HepG2 (cell line): ENCODE data around the gene ASB3. TPM values are rescaled to one million over a fixed set of nuclear protein-coding genes. Genes with fewer than 3 reads are reported as not detected.

Source experiments
- ATF6 ChIP-seq: sonication (generic); formaldehyde crosslinking; conservative IDR thresholded peaks from 2 replicates; pipeline ENCODE4 v1.4.0; 2020; ENCODE audit warnings: missing genetic modification reagents
- SRSF1 ChIP-seq: fragments of 200-400 bp; formaldehyde crosslinking; optimal IDR thresholded peaks from 2 replicates; pipeline ENCODE3; 2017; ENCODE audit warnings: mild to moderate bottlenecking, low read depth, low read length, moderate library complexity
- ZBTB40 ChIP-seq, 2 experiments: fragments of 450-650 bp in 1 of 2; sonication (generic) in 1 of 2; formaldehyde crosslinking in 1 of 2; IDR thresholded peaks; 2 replicates each; pipeline versions ENCODE4 v1.6.1 to v1.8.0; 2016 to 2022; ENCODE audit warnings: antibody characterized with exemption in 1 of 2, mild to moderate bottlenecking in 1 of 2, missing genetic modification reagents in 1 of 2
- ZMYM4 ChIP-seq: sonication (generic); formaldehyde crosslinking; IDR thresholded peaks from 2 replicates; pipeline ENCODE4 v1.8.1; 2023; ENCODE audit warnings: mild to moderate bottlenecking, missing genetic modification reagents
- ZNF616 ChIP-seq: sonication (generic); formaldehyde crosslinking; IDR thresholded peaks from 2 replicates; pipeline ENCODE4 v1.5.0; 2020; ENCODE audit warnings: low read depth, mild to moderate bottlenecking, missing genetic modification reagents
- ZNF841 ChIP-seq: sonication (generic); formaldehyde crosslinking; IDR thresholded peaks from 2 replicates; pipeline ENCODE4 v1.8.1; 2023; ENCODE audit warnings: missing genetic modification reagents, borderline replicate concordance
- polyA plus RNA-seq, 8 experiments: library from polyadenylated mRNA; depleted of rRNA in 3 of 8; stranded (reverse) in 7 of 8; unstranded in 1 of 8; fragments of >200 nt; fragmentation: Illumina TruSeq in 4 of 8; extraction: Trizol in 4 of 8; gene quantifications; 2 replicates each; pipeline versions ENCODE4 v1.2.1 to v1.2.3, GENCODE V29; 2011 to 2016; ENCODE audit warnings: low read depth in 4 of 8, missing spikeins in 1 of 8, mixed read lengths in 1 of 8; ENCODE audit not compliant: insufficient read depth in 1 of 8
- total RNA-seq, 5 experiments: library from RNA; depleted of rRNA; stranded (reverse); fragments of >200 nt; fragmentation: Illumina TruSeq; extraction: Trizol; gene quantifications; 2 replicates each; pipeline ENCODE4 v1.2.3, GENCODE V29; 2016; ENCODE audit warnings: low read depth in 1 of 5
- TF ChIP-seq, protein P1 (sequence below): sonication (generic); formaldehyde crosslinking; IDR thresholded peaks from 2 replicates; pipeline ENCODE4 v1.5.0; 2020; ENCODE audit warnings: mild to moderate bottlenecking, missing genetic modification reagents
- TF ChIP-seq, protein P2 (sequence below): sonication (generic); formaldehyde crosslinking; IDR thresholded peaks from 2 replicates; pipeline ENCODE4 v1.5.0; 2020; ENCODE audit warnings: mild to moderate bottlenecking, missing genetic modification reagents
- TF ChIP-seq, protein P3 (sequence below): sonication (generic); formaldehyde crosslinking; IDR thresholded peaks from 2 replicates; pipeline ENCODE4 v1.4.0; 2020; ENCODE audit warnings: low read depth, mild to moderate bottlenecking, missing genetic modification reagents

The ASB3 gene
- total and polyA plus RNA-seq, 2 of the 13 experiments (the other 11 are each of a cell fraction or from before 2014, with no cell fraction given): 40.1 to 41.8 TPM

GRCh38 chr2:53786705-53787613 lies at the start of gene ASB3, which contains the start of gene ERLEC1 (continued):
- TF ChIP-seq, protein P1, sequence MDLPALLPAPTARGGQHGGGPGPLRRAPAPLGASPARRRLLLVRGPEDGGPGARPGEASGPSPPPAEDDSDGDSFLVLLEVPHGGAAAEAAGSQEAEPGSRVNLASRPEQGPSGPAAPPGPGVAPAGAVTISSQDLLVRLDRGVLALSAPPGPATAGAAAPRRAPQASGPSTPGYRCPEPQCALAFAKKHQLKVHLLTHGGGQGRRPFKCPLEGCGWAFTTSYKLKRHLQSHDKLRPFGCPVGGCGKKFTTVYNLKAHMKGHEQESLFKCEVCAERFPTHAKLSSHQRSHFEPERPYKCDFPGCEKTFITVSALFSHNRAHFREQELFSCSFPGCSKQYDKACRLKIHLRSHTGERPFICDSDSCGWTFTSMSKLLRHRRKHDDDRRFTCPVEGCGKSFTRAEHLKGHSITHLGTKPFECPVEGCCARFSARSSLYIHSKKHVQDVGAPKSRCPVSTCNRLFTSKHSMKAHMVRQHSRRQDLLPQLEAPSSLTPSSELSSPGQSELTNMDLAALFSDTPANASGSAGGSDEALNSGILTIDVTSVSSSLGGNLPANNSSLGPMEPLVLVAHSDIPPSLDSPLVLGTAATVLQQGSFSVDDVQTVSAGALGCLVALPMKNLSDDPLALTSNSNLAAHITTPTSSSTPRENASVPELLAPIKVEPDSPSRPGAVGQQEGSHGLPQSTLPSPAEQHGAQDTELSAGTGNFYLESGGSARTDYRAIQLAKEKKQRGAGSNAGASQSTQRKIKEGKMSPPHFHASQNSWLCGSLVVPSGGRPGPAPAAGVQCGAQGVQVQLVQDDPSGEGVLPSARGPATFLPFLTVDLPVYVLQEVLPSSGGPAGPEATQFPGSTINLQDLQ (CRISPR knock-in tag): no peak; the same call in 1 of the 2 replicates
- 0 out of 2 replicates have a peak, but pooled peaks have one; percentile 75 for TF ChIP-seq ATF6 (CRISPR knock-in tag)
- peak; percentile 91 for TF ChIP-seq SRSF1
- TF ChIP-seq ZNF841 (CRISPR knock-in tag): no peak
- peak; percentile 97 for TF ChIP-seq ZMYM4 (CRISPR knock-in tag)
- TF ChIP-seq ZBTB40 (IDR thresholded peaks at IDR 0.05): peak; percentile 86
- TF ChIP-seq ZBTB40 (CRISPR knock-in tag; IDR thresholded peaks at IDR 0.05): peak; percentile 92
- TF ChIP-seq, protein P2, sequence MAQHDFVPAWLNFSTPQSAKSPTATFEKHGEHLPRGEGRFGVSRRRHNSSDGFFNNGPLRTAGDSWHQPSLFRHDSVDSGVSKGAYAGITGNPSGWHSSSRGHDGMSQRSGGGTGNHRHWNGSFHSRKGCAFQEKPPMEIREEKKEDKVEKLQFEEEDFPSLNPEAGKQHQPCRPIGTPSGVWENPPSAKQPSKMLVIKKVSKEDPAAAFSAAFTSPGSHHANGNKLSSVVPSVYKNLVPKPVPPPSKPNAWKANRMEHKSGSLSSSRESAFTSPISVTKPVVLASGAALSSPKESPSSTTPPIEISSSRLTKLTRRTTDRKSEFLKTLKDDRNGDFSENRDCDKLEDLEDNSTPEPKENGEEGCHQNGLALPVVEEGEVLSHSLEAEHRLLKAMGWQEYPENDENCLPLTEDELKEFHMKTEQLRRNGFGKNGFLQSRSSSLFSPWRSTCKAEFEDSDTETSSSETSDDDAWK: no peak
- TF ChIP-seq ZNF616: no peak; the same call in 1 of the 2 replicates
- TF ChIP-seq, protein P3, sequence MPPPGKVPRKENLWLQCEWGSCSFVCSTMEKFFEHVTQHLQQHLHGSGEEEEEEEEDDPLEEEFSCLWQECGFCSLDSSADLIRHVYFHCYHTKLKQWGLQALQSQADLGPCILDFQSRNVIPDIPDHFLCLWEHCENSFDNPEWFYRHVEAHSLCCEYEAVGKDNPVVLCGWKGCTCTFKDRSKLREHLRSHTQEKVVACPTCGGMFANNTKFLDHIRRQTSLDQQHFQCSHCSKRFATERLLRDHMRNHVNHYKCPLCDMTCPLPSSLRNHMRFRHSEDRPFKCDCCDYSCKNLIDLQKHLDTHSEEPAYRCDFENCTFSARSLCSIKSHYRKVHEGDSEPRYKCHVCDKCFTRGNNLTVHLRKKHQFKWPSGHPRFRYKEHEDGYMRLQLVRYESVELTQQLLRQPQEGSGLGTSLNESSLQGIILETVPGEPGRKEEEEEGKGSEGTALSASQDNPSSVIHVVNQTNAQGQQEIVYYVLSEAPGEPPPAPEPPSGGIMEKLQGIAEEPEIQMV (CRISPR knock-in tag): peak; percentile 74; the same call in 1 of the 2 replicates
